GM13977 (cell line): ENCODE measurements around the gene LDHAL6B.

ENCODE experiments used
- DNase-seq: peaks from one replicate; pipeline ENCODE4 v3.0.0; 2012; ENCODE audit warnings: low spot score
- CTCF ChIP-seq: IDR thresholded peaks from 2 replicates; pipeline ENCODE4 v1.5.1; 2012; ENCODE audit warnings: mild to moderate bottlenecking, control low read depth; ENCODE audit not compliant: insufficient read depth; ENCODE audit errors: extremely low read depth, missing control alignments
- in situ Hi-C: fragments of 300-500 bp; cut with MboI; formaldehyde crosslinking; loops from one replicate; pipeline ENCODE4 v1.12.0; 2022; ENCODE audit warnings: low sequenced_read_pairs, low pct_unique_long_range_greater_than_20kb, mixed read lengths, inconsistent platforms; ENCODE audit not compliant: unreplicated experiment

Gene LDHAL6B

GRCh38 chr15:59224474-59224873 lies 17.8 kb downstream of the LDHAL6B start:
- TF ChIP-seq CTCF: no peak
- in situ Hi-C loops: no loop called here

GRCh38 chr15:59227021-59227420 lies 20.4 kb downstream of the LDHAL6B start:
- no peak for TF ChIP-seq CTCF
- DNase-seq: no peak
- in situ Hi-C loops: loop anchor here (25.0 kb wide), 1 partner anchor 260 kb away; no protein-coding TSS in a partner anchor

More at GRCh38 chr15:59224474-59224873, 17.8 kb downstream of the LDHAL6B start:
- DNase-seq: no peak

GRCh38 chr15:59229015-59229414 lies 22.4 kb downstream of the LDHAL6B start:
- TF ChIP-seq CTCF: no peak
- no peak for DNase-seq
- in situ Hi-C loops: loop anchor here (25.0 kb wide), 1 partner anchor 258 kb away; no protein-coding TSS in a partner anchor

- TF ChIP-seq CTCF: no peak
- DNase-seq: no peak
- in situ Hi-C loops: loop anchor here (25.0 kb wide), 1 partner anchor 258 kb away; no protein-coding TSS in a partner anchor
These were observed 22.8 kb downstream of the LDHAL6B start for GRCh38 chr15:59229453-59229852.

- in situ Hi-C loops: loop anchor here (25.0 kb wide), 1 partner anchor 257 kb away; no protein-coding TSS in a partner anchor
- DNase-seq: no peak
These were observed 23.9 kb downstream of the LDHAL6B start for GRCh38 chr15:59230531-59231055.

GRCh38 chr15:59232476-59232875 lies 25.8 kb downstream of the LDHAL6B start:
- in situ Hi-C loops: loop anchor here (25.0 kb wide), 1 partner anchor 255 kb away; no protein-coding TSS in a partner anchor
- no peak for DNase-seq
- no peak for TF ChIP-seq CTCF

More at GRCh38 chr15:59230531-59231055, 23.9 kb downstream of the LDHAL6B start:
- TF ChIP-seq CTCF: no peak
